HL-60 (cell line): ENCODE results near the gene RC3H2.

Experiments
- DNase-seq, 2 experiments: peaks; one replicate each; pipeline ENCODE4 v3.0.0-alpha.2; 2010 to 2020; ENCODE audit warnings: low read depth in 1 of 2, low spot score in 1 of 2
- H3K27ac ChIP-seq: fragments of 250-450 bp; sonication (Bioruptor Pico); replicated peaks from 2 replicates; pipeline ENCODE4 v1.5.1; 2020; ENCODE audit warnings: mild to moderate bottlenecking, moderate library complexity
- H3K27me3 ChIP-seq: fragments of 250-450 bp; sonication (Bioruptor Pico); 2 replicates; pipeline ENCODE4 v1.5.1; 2021; ENCODE audit warnings: mild to moderate bottlenecking, moderate library complexity; ENCODE audit not compliant: insufficient read depth, poor library complexity, severe bottlenecking
- H3K4me3 ChIP-seq: replicated peaks from 2 replicates; pipeline ENCODE4 v1.5.1; 2011; ENCODE audit warnings: mild to moderate bottlenecking, control low read depth, low read length; ENCODE audit not compliant: insufficient read depth
- CTCF ChIP-seq: IDR thresholded peaks from one replicate; pipeline ENCODE4 v1.5.1; 2011; ENCODE audit warnings: low read length, control low read depth, inconsistent platforms; ENCODE audit not compliant: insufficient read depth
- GABPA ChIP-seq: IDR thresholded peaks from 2 replicates; pipeline ENCODE4 v1.6.1; 2012; ENCODE audit warnings: low read depth
- POLR2AphosphoS5 ChIP-seq: IDR thresholded peaks from 2 replicates; pipeline ENCODE4 v1.6.1; 2012; ENCODE audit warnings: low read depth
- REST ChIP-seq: IDR thresholded peaks from 2 replicates; pipeline ENCODE4 v1.6.1; 2012; ENCODE audit warnings: low read depth; ENCODE audit not compliant: insufficient replicate concordance
- SPI1 ChIP-seq: IDR thresholded peaks from 2 replicates; pipeline ENCODE4 v1.6.1; 2012; ENCODE audit warnings: low read depth, mild to moderate bottlenecking, borderline replicate concordance

Gene RC3H2

GRCh38 chr9:122950263-122950662 is 45.1 kb upstream of the RC3H2 start:
- no peak for DNase-seq
- H3K27me3 ChIP-seq, result no peaks in the 10 kb centered on the region
- TF ChIP-seq REST (no peak), SPI1 (no peak), CTCF (no peak), POLR2AphosphoS5 (no peak), GABPA (no peak)
- H3K4me3 ChIP-seq, result no peak overlapping the region
- no peak overlapping the region for H3K27ac ChIP-seq

GRCh38 chr9:122949696-122950095 is 44.5 kb upstream of the RC3H2 start:
- Histone ChIP-seq H3K27me3 (no peaks in the 10 kb centered on the region), H3K27ac (no peak overlapping the region), H3K4me3 (no peak overlapping the region)
- no peak for TF ChIP-seq GABPA
- no peak for TF ChIP-seq SPI1
- TF ChIP-seq REST, result no peak
- TF ChIP-seq POLR2AphosphoS5, result no peak
- TF ChIP-seq CTCF, result no peak
- no peak for DNase-seq

- H3K4me3 ChIP-seq, result no peak overlapping the region
- no peak for DNase-seq
- no peak overlapping the region for H3K27ac ChIP-seq
- TF ChIP-seq POLR2AphosphoS5 (no peak), CTCF (no peak), REST (no peak), GABPA (no peak), SPI1 (no peak)
- H3K27me3 ChIP-seq, result no peaks in the 10 kb centered on the region
These were observed 43.2 kb upstream of the RC3H2 start for GRCh38 chr9:122948313-122948712.
